Endometrial microvascular endothelial cells (primary cell): ENCODE measurements around the gene OR52I1. TPM values are rescaled to one million over a fixed set of nuclear protein-coding genes. Genes with fewer than 3 reads are reported as not detected.

Experiments used
- in situ Hi-C: cut with HindIII; loops from 2 replicates; pipeline ENCODE4 v1.10.0; 2017; ENCODE audit warnings: low sequenced_read_pairs, low pct_unique_long_range_greater_than_20kb; ENCODE audit errors: inconsistent ontology term
- total RNA-seq: library from RNA; depleted of rRNA; stranded (reverse); fragments of >200 nt; gene quantifications from one replicate; pipeline ENCODE4 v1.2.3, GENCODE V29; 2015; ENCODE audit errors: inconsistent ontology term

Gene OR52I1
- total RNA-seq, 1 donor from 2014 or later = not detected

GRCh38 chr11:4607781-4608666 is 14.2 kb downstream of the OR52I1 start, which contains the start of gene TRIM68:
TSS of gene TRIM68 (minus strand) at chr11:4608231. CDS start at chr11:4605504, 2,727 bp downstream.
- in situ Hi-C loops = no loop called here

DNA sequence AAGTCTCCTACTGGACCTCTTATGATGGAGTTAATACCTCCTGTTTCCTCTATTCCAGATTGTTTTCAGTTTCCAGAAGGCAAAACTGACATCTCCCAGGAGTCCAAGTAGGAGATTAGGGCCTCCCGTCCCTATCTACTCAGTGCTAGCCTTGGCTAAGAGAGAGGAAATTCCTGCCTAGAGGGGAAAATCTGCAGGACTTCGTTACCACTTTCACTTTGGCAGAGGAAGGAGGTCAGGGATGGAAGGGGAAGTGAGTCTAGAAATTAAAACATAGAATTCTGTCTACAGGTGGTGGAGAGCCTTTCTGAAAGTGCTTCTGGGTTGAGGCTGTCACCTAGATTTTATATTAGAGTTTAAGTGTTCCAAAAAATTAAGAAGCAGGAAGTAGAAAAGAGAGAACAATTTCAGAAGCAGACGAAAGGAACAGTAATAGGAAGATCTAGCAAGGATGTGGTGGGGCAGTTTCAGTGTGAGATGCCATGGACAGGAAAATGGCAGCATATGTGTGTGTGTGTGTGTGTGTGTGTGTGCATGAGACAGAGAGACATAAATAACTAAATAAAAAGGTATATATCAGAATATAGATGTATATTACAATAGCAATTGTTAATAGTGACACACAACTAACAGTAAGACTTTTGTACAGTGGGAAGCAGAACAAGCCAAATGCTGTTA is 16.6 kb downstream of the OR52I1 start:
- in situ Hi-C loops = no loop called here

DNA sequence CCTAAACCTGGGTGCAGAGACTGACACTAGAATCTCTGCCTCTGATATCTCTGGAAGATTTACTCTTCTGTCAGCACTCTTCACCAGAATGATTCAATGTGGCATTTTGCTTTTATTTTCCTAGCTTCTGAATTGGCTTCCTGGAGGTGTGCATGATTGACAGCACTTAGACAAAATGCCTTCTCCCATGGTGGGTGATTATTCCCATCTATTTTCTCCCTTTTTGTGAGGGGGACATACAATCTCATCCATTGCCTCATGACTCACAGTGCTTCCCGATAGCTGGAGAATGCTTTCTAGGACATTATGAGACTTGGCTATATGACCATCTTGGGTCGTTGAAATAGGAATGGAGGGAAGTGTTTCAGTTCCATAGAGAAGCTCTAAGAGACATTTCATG is 18.1 kb downstream of the OR52I1 start:
- in situ Hi-C loops = no loop called here

DNA sequence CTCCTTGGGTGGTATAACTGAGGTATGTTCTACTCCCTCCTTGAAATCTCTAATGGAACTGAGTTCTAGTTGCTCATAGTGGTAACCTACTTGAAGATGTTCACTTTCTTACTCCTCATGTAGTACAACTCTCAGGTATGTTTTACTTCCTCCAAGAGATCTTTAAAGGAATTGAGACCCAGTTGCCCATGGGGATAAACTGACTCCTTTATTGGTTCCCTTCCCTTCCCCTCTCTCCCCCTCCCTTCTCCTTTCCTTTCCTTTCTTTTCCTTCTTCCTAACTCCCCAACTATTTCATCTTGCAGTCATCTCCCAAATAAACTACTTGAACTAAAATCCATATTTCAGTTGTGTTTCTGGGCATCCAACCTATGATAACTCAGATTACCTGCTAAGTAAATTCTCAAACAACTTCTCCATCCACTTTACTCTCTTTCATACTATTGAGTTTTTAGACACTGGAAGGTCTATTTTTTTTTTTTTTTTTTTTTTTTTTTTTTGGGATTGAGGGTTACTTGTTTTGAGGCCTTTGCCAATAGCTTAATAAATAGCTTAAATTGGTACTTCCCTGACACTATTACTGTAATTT is 22.1 kb downstream of the OR52I1 start:
- in situ Hi-C loops = no loop called here

DNA sequence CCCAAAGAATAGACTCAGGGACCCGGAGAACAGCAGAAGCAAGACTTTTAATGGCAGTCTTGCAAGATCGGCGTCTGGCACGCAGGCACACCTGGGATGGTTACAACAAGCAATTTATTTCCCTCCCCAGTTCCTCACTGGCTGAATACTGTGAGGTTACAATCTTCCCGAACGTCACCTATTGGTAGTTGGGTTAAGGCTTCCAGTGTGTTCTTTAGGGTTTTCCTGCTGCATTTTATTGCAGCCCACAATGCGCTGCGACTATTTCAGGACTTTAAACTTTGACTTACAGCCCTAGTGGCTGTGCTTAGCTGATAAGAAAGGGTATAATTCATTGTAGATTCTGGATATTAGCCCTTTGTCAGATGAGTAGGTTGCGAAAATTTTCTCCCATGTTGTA is 25.7 kb downstream of the OR52I1 start:
- in situ Hi-C loops = no loop called here

DNA sequence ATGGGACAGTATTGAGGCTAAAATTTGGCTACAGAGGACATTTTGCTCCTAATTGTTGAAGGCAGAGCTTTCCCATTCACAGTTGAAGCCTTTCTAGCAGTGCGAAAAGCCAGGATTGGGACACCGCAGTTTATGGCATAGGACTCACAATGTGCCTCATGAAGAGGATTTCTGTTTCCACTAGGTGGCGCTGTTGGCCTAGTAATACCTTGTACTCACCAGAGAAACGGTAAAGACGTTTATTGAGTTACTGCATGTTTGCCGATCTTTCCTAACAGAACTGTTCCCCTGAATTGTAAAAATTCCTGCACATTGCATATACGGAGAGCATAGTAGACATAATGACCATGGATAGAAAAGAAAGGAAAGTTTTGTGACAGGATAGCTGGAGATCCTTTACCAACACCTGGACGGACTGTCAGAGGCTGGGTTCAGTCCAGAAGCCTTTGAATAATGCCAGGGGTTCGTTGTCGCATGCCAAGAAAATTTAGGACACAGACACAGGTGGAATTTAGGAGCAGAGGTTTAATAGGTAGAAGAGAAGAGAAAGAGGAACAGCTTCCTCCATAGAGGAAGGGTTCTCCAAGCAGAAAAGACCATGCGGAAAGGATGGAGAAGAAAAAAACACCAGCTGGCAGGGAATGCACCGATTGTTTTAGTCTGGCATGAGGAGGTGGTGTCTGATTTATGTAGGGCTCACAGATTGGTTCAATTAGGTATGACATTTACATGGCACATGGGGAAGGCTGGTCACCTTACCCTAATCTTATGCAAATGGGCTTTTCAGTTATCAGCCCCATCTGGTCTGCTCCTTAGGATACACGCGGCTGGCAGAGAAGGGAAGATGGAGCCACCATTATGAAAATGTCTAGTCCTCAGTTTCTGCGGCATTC is 32.6 kb downstream of the OR52I1 start:
- in situ Hi-C loops = no loop called here

DNA sequence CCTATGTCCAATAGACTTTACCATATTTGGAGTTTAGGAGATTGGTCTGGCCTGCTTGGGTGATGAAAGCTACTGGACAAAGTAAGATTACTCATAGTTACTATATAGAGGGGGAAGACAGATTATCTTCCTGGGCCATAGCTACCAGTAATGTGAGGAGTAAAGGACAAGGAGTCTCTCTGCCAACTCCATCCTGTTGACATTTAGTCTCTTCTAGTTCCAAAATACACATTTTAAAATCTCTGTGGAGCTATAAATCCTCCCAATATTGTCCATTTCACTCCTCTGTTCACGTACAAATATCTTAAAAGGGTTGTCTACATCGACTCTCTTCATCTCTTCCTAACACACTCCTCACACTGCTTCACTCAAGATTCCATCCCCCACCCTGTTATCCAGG is 42.3 kb downstream of the OR52I1 start:
- in situ Hi-C loops = no loop called here

GRCh38 chr11:4636962-4637661 is 43.3 kb downstream of the OR52I1 start, which contains the start of gene OR51D1:
TSS of gene OR51D1 (plus strand) at chr11:4637477. CDS start at chr11:4639791, 2,314 bp downstream.
- in situ Hi-C loops = no loop called here

- in situ Hi-C loops = no loop called here
Measured at GRCh38 chr11:4637662-4638047, 43.8 kb downstream of the OR52I1 start.

- in situ Hi-C loops = no loop called here
Measured at GRCh38 chr11:4639931-4640330, 46.1 kb downstream of the OR52I1 start.

DNA sequence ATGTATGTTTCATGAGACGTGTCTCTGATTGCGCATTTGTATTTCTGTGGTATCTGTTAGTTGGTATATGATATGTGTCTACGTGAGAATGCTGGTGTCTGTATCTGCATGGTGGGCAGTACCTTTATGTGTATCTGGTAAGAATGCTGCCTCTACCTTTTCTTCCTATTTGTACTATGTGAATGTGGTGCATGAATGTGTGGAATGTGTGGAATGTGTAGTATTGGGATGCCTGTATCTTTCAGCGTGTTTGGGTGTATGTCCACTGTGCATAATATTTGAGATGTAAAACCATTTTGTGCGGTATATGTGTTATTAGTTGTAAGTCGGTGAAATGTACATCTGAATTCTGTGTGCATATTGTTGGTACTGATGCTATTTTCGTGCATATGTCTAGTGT is 47.7 kb downstream of the OR52I1 start:
- in situ Hi-C loops = no loop called here

GRCh38 chr11:4642043-4642442 is 48.2 kb downstream of the OR52I1 start:
- in situ Hi-C loops = no loop called here

GRCh38 chr11:4643076-4643475 is 49.2 kb downstream of the OR52I1 start:
- in situ Hi-C loops = no loop called here

GRCh38 chr11:4643682-4644081 is 49.8 kb downstream of the OR52I1 start, which contains the start of gene OR51E1:
TSS of gene OR51E1 (plus strand) at chr11:4643982. CDS start at chr11:4652527, 8,545 bp downstream.
- in situ Hi-C loops = no loop called here

- in situ Hi-C loops = no loop called here
Measured at GRCh38 chr11:4644233-4644632, 50.4 kb downstream of the OR52I1 start.
